Measurements from ENCODE around the gene CRACR2A.

GRCh38 chr12:3692616-3693365, 60.1 kb downstream of the CRACR2A start:
- no peak for TF ChIP-seq TAF1 (IDR thresholded peaks at IDR 0.05; ENCODE audit: low read depth, low read length)
- TF ChIP-seq CTCF (IDR thresholded peaks at IDR 0.05; ENCODE audit: control extremely low read depth in 1 of 3, insufficient read depth in 1 of 3, low read depth in 1 of 3, low read length in 3 of 3), result no peak
- no peak for TF ChIP-seq GABPA (IDR thresholded peaks at IDR 0.05; ENCODE audit: borderline replicate concordance, insufficient read depth, low read length)
- no peak for TF ChIP-seq SRF (IDR thresholded peaks at IDR 0.05; ENCODE audit: low read depth, low read length)
- no peak for TF ChIP-seq BACH1 (IDR thresholded peaks at IDR 0.05; ENCODE audit: low read length)
